HG03280 (cell line): ENCODE measurements around the gene GPR161.

Experiments
- ATAC-seq: cut with Tn5 transposase; IDR thresholded peaks from one replicate; pipeline ENCODE4 v1.9.1; 2021; ENCODE audit warnings: mild to moderate bottlenecking, moderate library complexity; ENCODE audit not compliant: unreplicated experiment

Gene GPR161

DNA sequence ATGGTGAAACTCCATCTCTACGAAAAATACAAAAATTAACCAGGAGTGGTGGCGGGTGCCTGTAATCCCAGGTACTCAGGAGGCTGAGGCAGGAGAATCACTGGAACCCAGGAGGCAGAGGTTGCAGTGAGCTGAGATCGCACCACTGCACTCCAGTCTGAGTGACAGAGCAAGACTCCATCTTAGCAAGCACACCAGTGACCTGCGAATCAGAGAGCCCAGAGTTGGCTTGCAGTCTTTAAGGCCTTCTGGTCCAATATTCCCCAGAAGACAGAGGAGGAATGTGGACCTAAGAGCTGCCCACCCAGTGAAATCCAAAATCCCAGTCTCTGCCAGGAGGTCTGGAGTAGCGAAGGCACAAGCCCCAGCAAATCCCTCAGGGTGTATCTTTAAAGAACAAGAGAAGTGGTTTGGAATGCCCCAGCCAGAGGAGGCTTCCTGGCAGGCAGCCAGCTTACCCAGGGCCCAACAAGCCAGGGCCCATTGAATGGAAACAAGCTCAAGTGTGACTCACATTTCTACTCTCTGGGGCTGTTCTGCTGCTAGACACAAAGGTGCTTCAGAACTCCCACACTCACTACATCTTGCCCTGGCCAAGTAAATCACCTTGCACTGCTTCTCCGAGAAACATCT is 23.9 kb downstream of the GPR161 start:
- no peak for ATAC-seq

DNA sequence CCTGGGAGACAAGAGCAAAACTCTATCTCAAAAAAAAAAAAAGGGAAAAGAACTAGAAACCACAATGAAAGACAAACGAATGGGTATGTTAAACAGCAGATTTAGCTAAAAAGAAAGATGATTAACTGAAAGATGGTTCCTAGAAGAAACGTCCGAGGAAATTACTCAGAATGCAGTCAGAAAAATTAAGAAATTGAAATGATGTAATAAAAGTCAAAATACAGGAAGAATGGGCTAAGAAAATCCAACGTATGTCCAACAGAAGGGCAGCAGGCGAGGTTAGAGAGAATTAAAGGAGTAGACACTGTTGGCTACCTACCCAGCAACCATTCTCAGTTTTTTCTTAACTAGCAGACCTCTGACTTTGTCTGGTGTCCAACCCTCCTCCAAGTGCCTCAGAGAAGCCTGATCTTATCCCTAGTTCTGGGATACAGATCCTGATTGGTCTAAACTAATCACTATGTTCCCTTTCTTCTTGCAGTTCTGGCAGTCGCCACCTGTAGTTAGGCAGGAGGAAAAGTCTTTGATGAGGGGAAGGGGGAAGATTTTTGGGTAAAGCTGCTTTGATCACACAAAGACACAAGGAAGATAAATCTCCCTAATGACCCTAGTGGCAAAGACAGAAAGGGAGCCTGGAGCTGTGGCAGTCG is 25.7 kb downstream of the GPR161 start:
- ATAC-seq: no peak

DNA sequence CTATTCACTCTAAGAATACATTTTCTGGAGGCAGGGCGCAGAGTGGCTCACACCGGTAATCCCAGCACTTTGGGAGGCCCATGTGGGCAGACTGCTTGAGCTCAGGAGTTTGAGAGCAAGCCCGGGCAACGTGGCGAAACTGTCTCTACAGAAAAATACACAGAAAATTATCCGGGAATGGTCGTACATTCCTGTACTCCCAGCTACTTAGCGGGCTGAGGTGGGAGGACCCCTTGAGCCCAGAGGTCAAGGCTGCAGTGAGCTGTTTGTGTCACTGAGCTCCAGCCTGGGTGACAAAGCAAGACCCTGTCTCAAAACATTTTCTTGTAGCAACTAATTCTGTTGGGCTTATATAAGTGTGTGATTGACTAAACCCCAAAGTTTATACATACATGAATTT is 30.5 kb downstream of the GPR161 start:
- no peak for ATAC-seq

DNA sequence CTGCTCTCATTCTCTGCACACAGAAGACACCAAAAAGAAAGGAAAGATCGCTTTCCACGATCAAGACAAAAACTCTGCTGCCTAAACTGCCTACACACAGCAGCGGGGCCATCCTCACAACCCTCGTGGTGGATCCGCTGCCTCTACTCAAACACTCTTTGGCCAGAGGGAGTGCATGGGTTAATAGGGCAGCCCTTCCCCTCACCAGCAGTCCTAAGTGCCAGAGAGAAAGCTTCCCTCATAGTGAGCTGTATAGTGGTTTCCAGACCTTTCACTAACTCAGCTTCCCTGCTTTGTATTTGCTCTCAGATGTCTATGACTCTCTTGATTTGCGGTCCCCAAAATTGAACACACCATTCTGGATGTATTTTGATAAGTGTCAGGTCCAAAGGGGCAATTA is 30.9 kb downstream of the GPR161 start:
- ATAC-seq: no peak

DNA sequence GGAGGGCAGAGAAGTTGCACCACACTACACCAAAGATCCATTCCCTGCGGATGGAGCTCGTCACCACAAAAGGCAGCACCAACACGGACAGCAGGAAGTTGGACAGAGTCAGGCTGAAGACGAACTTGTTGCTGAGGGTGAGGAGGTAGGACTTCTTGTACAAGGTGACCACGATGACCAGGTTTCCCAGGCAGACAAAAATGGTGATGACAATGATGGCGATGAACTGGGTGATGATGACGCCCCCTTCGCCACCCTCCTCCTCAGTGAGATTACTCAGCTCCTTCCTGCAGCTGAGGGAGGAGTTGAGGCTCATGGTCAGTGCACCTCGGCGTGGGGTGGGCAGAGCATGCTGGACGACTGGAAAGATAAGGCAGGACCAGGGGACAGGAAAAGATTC is 32.2 kb downstream of the GPR161 start:
- no peak for ATAC-seq

DNA sequence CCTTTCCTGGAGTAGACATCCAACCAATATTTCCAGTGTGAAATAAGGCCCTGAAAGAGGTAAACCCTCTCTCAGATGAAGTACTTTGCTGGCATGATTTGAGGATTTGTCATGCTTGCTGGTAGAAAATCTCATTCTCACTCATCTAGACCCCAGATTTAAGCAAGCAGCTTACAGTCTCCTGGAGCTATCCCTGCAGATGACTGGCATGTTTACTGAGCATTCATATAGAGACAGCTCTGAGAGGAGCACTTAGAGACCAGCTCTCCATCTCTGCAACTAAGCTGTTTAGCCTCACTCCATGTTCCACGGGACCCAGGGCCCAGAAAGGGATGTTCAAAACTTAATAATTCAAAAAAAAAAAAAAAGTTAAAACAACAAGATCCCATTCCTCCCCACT is 34.2 kb downstream of the GPR161 start:
- ATAC-seq: no peak

DNA sequence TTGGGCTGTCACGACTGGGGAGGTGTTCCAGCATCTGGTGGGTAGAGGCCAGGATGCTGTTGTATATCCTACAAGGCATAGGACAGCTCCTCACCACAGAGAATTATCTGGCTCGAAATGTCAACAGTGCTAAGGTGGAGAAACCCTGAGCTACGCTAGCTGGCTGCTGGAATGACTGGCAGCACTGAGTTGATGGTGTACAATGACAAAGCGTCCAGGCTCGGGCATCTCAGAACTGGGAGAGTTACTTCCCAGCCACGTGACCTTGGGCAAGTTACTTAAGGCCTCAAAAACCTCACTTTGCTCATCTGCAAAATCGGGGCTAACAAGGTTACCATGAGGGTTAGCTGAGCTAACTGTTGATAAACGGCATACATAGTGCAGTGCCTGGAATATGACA is 35.4 kb downstream of the GPR161 start:
- ATAC-seq: no peak

DNA sequence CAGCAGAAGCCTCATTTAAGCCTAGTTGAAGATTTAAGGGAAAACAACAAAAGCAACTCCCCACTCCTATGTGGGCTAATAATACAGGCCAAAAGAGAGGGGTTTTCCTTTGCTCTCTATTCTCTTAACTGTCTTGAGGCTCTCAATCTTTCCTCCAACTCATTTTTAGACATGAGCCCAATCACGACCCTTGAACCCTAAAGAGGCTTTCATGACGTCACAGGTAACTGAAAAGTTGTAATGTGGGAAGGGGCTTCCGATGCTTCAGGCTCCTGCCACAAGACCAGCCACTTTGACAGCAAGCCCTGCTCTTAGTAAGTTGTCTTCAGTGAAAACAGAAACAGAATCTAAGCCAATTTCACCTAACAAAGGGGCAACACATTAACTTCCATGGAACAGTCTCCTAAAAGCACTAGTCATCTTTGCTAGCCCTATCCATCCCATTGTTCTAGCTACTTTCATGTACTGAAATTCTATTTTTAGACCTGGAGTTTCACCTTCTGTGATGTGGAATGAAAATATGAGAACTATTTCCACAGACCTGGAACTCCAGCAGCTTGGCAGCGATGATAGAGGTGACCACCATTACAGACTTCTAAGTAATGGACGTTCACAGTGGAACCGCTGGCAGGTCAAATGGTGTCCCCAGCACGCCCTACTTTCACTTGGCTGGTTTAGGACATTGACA is 36.3 kb downstream of the GPR161 start:
- no peak for ATAC-seq

DNA sequence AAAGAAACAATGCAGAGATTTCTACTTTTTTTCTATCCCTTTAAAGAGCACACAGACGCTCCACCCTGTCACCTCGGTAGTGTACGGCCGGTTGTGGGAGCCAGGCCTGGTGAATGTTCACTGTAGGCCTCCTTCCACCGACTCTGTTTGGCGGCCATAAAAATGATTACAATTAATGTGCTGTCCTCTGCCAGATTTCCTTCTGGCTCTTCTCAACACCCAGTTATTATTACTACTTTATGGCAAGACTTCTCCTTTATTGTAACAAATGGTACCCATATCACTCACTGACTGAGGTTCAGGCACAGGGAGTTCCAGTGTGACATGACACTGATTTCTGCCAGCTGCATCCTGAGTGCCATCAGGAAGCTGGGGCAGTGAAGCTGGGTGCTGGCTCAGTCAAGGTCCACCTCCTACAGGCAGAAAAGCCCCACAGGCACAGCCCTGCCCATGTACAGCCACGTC is 37.4 kb downstream of the GPR161 start:
- no peak for ATAC-seq

DNA sequence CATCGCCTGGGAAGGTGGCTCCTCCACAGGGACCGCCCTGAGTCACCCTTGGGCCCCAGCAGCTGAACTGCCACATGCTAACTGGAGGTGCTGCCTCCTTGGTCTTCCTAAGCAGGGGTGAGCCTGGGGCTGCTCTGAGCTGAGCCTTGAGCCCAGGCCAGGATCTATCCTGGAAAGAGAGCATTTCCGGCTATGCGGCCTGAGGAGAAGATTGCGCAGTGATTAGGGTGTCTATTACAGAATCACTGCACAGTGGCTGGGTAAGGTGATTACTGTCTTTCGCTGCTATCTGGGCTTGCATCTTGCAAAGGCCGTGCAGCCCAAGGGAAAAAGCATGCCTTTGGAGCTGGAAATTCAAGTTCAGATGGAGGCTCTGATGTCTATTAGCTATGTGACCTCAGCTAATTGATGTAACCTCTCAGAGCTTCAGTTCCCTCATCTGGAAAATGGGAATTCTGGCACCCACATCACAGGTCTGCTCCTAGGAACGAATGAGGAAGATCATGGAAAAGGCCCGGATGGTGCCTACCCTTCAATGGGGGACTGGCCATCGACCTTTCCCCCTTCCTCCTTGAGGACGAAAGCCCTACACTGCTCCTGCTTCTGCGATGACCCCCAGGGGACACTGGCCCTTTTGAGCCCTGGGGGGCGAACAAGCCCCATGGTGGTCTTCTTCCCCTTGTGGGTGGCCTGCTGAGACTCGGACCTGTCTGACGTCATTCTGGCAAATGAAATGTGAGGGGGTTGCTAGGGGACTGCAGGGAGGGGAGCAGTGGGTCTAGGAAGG is 38.0 kb downstream of the GPR161 start:
- no peak for ATAC-seq

DNA sequence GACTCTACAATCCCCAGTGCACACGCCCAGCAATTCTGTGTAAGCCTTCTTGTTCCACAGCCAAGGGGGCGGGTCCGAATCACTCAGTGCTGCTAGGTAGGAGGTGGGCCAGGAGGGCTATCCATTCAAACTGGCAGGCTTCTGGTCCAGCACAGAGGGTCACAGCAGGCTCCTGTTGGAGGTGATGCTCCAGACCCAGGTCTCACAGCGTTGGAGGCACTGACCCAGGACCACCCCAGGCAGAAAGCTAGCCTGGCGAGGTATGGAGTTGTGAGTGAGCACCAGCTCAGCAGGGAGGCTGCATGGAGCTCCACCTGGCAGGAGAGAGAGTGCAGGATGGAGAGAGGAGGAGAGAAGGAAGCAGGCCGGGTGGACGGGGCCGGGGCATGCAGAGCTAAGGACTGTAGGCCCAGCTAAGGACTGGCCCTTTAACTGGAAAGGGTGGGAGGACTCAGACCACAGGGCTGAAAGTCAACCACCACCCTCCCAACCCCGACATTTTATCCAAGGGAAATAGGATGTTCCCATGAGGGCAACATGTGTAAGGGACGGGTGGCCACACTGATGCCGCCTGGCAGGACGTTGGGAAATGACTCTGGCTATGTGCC is 38.7 kb downstream of the GPR161 start:
- ATAC-seq: no peak

DNA sequence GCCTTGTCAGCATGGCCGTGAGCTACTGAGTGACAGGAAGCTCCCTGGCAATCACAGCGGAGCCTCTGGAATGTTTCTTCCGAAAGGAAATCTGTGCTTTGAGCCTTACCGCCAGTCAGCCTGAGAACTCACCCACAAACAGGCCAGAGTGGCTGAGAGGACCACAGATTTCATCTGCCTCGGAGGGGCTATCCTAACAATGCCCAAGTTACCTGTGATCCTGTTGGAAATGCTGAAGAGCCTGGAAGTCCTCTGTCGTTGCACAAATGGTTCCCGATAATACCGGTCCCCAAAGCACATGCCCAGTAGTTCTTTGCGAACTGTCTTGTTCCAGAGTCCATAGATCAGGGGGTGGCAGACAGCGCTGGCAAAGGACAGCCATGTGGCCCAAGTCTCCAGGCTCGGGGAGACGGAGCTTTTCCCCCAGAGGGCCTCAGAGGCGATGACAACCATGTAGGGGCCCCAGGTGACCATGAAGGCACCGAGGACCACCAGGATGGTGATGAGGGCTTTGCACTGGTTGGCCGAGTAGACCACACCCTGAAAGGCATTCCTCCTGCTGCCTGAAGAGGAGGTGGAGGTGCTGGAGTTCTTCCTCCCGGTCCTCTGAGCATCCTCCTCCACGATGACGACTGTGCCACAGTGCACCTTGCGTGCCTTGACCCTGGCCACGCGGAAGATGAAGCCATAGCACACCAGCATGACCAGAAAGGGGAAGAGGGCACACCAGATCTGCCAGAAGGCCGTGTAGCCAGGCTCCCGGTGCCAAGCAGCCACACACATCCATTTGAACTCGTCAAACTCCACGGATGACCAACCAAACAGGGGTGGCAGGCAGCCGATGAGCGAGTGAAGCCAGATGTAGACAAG is 40.2 kb downstream of the GPR161 start:
- no peak for ATAC-seq

DNA sequence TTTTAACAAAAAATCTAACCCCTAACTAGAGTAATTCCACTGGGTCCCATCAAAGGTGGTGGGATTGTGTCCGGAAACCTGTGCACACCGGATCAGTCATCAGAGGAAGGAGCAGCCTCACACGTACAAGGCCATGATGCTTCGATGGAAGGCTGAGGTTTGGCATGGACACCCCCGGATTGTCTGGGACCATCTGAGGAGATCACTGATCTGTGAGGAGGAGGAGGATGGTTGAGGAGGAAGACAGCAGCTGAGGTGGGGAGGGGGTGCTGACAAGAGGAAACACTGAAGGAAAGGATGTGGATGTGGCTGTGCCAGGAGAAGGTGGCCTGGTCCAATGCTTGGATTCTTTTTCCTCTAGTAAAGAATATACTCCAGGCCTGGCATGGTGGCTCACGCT is 41.3 kb downstream of the GPR161 start:
- ATAC-seq: no peak

DNA sequence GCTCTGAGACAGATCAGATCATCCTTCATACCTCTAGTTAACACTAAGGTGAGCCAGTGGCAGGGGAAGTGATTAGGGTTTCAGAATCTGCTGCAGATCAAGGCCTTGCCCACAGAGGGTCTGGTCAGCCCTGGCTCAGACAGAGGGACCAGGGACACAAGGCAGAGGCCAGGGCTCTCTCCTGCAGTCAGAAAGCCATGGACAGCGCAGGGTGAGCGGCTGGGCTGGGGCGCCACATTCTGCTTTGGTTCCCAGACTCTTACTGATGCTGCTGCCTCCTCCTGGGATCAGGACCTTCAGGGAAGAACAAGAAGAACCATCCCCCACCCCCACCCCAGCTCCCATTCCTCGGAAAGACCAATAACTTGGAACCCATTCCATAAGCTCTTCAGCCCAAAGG is 43.1 kb downstream of the GPR161 start:
- ATAC-seq: no peak

DNA sequence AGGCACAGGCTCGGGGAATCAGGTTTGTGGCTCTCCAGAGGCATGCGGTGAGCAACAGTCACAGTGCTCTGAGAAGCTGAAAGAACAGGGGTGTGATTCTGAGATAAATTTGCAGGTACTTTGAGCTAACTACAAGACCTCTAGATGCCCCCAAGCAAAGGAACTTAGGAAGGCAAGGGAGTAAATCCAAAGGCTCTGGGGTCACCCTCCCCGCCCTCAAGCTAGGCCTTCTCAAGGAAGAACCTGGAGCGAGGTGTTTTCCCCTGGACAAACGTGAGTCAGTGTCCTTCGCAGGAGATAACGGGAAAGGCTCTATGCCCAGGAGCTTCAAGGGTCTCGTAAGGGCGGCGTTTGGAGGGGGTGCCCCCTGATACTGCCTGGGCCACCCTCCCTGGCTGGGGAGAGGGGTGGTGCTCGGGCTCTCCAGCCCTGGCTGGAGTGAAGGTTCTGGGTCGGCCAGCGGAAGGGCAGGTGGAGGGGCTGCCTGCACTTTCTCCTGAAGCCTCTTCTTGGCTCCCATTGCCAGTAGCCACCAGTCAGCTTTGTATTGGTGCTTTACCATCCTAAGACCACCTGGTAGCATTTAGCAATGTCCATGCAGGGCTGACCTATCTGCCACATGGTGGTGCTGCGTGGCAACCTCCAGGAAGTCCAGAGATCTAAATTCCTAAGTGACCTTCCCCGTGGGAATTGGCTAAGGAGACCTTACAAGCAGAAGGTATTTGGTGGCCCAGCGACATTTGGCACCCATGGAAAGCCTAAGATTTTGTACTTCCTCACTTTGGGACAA is 44.0 kb downstream of the GPR161 start:
- no peak for ATAC-seq

DNA sequence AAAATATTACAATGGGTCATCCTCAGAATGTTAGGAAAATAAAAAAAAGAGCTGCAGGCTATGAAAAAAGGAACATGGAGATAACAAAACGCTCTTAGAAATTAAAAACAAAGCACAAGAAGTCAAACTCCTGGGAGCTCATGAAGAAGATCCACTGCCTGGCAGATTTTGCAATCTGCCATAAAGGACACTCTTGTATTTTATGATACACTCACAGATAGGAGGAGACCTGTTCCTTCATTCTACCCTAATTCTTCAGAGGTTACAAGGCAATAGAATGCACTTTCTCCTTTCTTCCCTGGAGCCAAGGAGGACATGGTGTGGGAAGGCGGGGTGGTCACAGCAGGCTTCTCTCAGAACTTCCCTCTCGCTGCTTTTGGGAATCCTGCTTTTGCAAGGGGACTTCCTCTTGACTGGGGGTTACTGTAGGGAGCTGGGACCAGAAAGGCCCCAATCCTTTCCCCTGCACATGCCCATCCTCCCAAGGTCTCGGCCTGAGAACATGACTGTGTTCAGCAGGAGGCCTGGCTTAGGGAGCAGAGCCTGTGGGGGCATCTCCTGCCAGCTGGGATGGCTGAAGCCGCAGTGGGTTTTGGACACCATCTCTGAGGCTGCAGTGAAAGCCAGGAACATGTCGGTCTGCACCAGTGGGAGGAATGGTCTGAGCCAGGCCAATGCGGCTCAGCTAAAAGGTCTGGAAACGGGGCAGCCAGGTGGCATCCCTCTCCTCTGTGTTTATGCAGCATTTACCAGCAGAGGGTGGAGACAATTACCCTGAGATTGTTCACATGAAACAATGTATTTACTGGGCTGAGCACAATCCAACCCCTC is 44.8 kb downstream of the GPR161 start:
- ATAC-seq: no peak

DNA sequence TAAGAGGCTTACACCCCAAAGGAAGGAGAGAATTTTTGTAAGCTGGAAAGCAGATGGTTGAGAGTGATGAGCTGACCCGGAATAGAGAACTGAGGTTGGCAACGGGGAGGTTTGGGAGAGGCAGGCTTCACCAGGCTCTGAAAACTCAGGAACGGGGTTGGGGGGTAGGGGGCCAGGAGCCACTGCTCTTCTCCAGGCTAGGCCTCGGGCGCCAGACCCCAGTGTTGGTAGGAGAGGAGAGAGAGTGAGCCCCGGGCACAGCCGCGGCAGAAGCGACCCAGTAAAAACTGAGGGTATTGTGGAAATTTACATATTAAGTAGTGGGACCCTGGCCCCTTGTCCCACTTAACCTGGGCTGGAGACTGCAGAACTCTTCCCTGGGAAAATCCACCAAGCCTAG is 45.7 kb downstream of the GPR161 start:
- no peak for ATAC-seq

DNA sequence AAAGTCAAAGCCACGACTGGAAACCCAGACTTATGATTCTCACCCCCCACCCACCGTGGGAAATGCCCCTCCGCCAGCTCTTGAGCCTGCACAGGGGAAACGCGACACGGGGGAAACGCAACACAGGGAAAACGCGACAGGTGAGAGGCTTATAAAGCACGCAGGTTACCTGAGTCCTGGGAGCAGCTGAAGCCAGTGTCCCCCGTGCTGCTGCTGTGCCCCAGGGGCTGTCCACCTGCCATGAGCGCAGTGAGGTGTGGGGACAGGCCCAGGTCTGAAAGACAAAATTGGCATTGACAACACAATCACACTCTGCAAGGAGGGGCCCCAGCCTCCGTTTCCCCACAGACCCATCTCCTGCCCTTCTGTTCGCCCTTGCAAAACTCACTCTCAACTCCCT is 46.3 kb downstream of the GPR161 start:
- no peak for ATAC-seq

DNA sequence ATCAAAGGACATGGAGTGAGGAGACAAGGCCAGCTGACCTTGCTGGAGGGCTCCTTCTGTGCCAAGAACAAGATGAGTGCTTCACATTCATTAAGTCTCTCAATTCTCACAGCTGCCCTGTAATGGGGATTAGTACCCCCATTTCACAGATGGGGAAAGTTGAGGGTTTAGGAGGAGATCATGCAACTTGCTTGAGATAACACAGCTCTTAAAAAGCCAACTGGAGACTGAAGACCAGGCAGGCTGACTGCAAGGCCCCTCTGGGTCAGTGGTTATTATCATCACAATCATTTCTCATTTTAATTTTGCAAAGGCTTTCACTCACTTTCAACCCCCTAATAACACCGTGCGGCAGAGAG is 46.8 kb downstream of the GPR161 start:
- no peak for ATAC-seq
